Activated naive CD8-positive, alpha-beta T cell treated with anti-CD3 and anti-CD28 coated beads, Interleukin-2, amount 50 U/mL, for 24 hours (primary cell): ENCODE results near the gene VPS37C.

ENCODE experiments used
- ATAC-seq: fragments of 150-1000 bp; cut with Tn5 transposase; one replicate; pipeline ENCODE4 v1.10.0; 2021
- DNase-seq: peaks from one replicate; pipeline ENCODE4 v3.0.0; 2021
- H3K27ac Mint-ChIP-seq: one replicate; pipeline ENCODE4 v1.8.0; 2021; ENCODE audit warnings: mild to moderate bottlenecking, mixed read lengths
- H3K27me3 Mint-ChIP-seq: one replicate; pipeline ENCODE4 v1.8.0; 2021; ENCODE audit warnings: mixed read lengths
- H3K36me3 Mint-ChIP-seq: one replicate; pipeline ENCODE4 v1.8.0; 2021; ENCODE audit warnings: low read depth, mixed read lengths
- H3K4me1 Mint-ChIP-seq: one replicate; pipeline ENCODE4 v1.8.0; 2021; ENCODE audit warnings: mixed read lengths
- H3K4me3 Mint-ChIP-seq: one replicate; pipeline ENCODE4 v1.8.0; 2021; ENCODE audit warnings: mild to moderate bottlenecking, moderate library complexity, mixed read lengths
- H3K9me3 Mint-ChIP-seq: one replicate; pipeline ENCODE4 v1.8.0; 2021; ENCODE audit warnings: mixed read lengths

VPS37C gene

DNA sequence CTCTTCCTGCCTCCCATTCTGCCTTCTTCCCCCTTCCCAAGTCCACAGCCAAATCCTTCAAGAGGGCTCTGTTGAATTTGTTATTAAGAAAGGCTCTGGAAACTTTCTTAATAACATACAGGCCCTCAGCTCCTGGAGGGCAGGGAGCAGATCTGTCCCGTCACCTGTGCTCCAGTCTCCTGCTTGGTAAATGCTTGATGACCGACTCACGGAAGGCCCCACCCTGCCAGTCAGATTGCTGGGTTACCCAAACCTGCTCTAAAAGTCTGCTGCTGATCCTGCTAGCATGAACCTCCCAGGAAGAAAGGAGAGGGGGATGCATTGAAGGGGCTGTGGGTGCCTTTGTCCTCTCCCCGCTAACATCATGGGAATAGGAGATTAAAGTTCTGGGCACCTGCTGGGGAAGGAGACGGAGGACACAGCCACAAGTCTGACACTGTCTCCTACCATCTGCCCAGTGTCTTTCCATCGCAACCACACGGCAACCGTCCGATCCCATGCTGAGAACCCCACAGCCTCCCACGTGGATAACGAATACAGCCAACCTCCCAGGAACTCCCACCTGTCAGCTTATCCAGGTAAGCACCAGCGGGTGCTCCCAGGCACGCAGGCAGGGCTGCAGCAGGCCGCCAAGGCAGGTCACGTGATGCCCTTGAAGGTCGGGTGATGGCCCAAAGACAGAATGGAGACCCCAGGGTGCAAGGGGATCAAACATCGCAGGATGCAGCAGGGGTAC lies 36.5 kb downstream of the VPS37C start:
- Mint-ChIP-seq H3K27ac (no peak overlapping the region), H3K4me3 (no peak overlapping the region), H3K36me3 (peaks cover 53% of the 10 kb centered on the region), H3K9me3 (no peaks in the 10 kb centered on the region), H3K27me3 (no peaks in the 10 kb centered on the region), H3K4me1 (peaks cover 35% of the 10 kb centered on the region)
- no peak for ATAC-seq
- DNase-seq, result no peak

DNA sequence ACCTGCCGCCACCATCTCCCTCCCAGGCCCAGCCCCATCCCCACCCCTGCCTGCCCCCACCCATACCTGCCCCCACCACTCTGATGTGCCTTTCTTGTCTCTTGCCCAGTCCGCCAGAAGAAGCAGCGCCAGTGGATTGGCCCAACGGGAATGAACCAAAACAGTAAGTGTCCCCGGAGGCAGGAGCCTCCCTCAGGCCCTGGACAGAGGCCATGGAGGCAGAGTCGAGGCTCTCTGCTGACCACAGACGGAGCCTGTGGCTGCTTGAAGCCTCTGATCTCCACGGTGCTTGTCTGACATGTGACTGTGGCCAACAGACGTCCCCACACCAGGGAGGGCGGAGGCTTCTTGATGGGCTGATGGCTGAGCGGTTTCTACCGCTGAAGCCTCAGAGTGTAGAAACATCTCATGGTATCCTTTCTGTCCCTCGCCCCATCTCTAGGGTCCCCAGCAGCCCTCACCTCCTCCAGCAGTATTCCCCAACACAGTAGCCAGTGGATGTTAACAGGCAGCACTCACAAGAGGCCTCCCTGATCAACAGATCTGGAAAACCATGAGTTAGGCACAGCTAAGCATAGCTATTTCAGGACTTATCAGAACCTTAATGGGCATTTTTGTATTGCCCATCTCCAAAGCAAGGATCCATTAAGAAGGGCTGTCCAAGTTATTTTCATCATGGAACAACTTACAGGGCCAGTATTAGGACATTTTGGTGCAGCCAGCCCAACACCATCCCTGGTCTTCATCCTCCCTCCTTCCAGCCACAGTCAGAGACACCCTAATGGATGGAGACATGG lies 37.3 kb downstream of the VPS37C start:
- H3K4me3 Mint-ChIP-seq, result no peak overlapping the region
- H3K27ac Mint-ChIP-seq, result no peak overlapping the region
- peaks cover 36% of the 10 kb centered on the region for H3K4me1 Mint-ChIP-seq
- no peak for ATAC-seq
- H3K27me3 Mint-ChIP-seq, result no peaks in the 10 kb centered on the region
- H3K36me3 Mint-ChIP-seq, result peaks cover 58% of the 10 kb centered on the region
- no peaks in the 10 kb centered on the region for H3K9me3 Mint-ChIP-seq
- DNase-seq, result no peak

DNA sequence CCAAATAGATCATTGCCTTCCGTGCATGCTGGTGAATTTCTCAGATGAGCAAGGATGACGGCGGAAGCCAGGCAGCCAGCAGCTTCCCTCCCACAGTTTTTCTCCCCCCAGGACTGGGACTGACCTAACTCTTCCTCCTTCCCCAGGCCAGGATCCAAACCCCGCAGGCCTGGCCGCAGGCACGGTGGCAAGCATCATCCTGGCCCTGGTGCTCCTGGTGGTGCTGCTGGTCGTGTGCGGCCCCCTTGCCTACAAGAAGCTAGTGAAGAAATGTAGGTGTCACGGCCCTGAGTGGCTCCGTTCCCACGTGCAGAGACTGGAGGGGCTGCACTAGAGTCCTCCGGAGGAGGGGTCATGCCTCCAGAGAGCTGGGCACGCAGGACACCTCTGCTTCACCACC lies 38.5 kb downstream of the VPS37C start:
- H3K27ac Mint-ChIP-seq, result no peak overlapping the region
- no peak for DNase-seq
- peaks cover 38% of the 10 kb centered on the region for H3K4me1 Mint-ChIP-seq
- H3K9me3 Mint-ChIP-seq, result no peaks in the 10 kb centered on the region
- no peak overlapping the region for H3K4me3 Mint-ChIP-seq
- H3K27me3 Mint-ChIP-seq, result no peaks in the 10 kb centered on the region
- H3K36me3 Mint-ChIP-seq, result peaks cover 61% of the 10 kb centered on the region
- no peak for ATAC-seq

DNA sequence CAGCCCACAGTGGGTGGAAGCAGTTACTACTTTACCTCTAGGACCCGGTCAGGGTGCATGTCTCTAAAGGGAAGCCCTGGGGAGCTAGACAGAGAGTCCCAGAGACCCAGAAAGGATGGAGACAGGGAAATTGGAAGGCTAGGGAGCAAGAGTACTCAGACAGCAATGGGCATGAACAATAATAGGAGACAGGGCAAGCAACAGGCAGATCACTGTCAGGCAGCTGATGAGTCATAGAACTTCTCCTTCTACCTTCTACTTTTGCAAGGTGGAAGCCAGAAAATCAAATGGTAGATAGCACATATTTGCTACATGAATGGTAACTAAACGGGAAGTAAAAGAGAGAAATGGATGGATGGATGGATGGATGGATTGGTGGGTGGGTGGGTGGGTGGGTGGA lies 39.3 kb downstream of the VPS37C start:
- ATAC-seq (no peak), DNase-seq (no peak)
- H3K27me3 Mint-ChIP-seq, result no peaks in the 10 kb centered on the region
- H3K9me3 Mint-ChIP-seq, result no peaks in the 10 kb centered on the region
- peaks cover 41% of the 10 kb centered on the region for H3K4me1 Mint-ChIP-seq
- peaks cover 58% of the 10 kb centered on the region for H3K36me3 Mint-ChIP-seq
- peak overlapping the region; percentile 71 for H3K27ac Mint-ChIP-seq
- H3K4me3 Mint-ChIP-seq, result no peak overlapping the region

DNA sequence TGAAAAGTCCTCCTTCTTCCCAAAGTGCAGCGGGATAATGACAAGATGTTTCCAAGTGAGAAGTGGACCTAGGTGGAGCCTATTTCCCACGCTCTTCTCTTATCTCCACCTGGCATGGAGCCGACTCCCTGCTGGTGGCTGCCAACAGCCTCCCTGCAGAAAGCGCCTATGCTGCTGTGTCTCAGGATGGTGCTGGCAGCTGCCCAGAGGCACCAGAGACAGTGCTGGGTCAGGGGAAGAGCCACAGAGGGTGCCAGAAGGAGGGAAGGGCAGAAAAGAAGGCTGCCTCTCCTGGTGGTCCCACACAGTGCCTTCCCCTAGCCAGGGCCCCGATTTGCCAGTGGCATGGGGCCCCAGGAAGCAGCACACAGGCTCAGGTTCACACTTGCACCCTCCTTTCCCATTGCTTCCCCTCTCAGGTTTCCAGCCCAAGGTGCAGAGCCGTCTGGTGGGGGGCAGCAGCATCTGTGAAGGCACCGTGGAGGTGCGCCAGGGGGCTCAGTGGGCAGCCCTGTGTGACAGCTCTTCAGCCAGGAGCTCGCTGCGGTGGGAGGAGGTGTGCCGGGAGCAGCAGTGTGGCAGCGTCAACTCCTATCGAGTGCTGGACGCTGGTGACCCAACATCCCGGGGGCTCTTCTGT lies 39.9 kb downstream of the VPS37C start:
- ATAC-seq, result no peak
- H3K9me3 Mint-ChIP-seq, result peaks cover 4% of the 10 kb centered on the region
- no peak for DNase-seq
- peak overlapping the region; percentile 71 for H3K27ac Mint-ChIP-seq
- H3K4me1 Mint-ChIP-seq, result peaks cover 47% of the 10 kb centered on the region
- no peak overlapping the region for H3K4me3 Mint-ChIP-seq
- H3K36me3 Mint-ChIP-seq, result peaks cover 59% of the 10 kb centered on the region
- no peaks in the 10 kb centered on the region for H3K27me3 Mint-ChIP-seq

DNA sequence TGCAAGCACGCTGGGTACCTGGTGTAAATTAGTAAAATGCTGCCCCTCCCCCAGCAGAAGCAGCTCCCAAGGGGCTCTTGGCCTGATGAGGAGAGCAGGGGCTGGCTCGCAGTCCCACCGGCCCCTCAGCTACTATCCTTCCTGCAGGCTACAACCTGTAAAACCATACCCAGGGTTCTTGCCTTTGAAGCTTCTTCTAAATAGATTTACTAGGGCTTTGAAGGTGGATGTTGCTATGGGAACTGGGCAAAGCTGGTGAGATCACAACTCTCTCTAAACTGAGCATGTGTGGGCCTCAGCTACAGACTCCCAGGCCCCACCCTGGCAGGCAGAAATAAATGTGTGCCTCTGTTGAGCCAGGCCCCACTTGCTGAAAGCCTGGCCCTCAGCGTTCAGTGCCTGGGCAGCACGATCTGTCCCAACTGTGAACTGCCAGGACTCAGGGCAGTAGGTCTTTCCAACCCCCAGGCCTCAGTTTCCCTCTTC lies 40.5 kb downstream of the VPS37C start:
- peaks cover 53% of the 10 kb centered on the region for H3K4me1 Mint-ChIP-seq
- H3K36me3 Mint-ChIP-seq, result peaks cover 58% of the 10 kb centered on the region

DNA sequence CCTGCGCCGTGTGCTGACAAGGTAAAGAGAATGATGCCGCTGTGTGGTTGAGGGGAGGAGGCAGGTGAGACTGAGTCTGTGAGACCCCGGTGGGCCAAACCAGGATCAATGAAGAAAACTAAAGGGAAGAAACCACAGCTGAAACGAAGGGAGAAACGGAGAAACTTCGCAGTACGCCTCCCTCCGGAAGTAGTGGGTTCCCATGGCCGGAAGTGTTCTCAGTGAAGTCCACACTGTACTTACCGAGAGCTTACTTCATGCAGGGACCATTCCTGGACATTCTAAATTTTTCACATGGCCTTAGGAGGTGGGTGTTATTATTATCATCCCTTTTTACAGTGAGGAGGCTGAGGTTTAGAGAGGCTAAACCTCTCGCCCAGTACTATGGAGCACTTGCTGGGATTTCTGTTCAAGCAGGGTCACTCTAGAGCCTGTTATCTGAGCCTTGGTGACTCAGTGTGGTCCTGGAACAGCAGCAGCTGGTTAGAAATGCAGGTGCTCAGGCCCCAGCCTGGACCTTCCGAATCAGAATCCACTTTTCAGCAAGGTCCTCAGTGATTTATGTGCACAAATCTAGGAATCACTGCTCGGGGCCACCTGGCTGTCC lies 41.0 kb downstream of the VPS37C start:
- Mint-ChIP-seq H3K27me3 (no peaks in the 10 kb centered on the region), H3K27ac (peak overlapping the region; percentile 84), H3K9me3 (peaks cover 4% of the 10 kb centered on the region), H3K36me3 (peaks cover 62% of the 10 kb centered on the region), H3K4me1 (peaks cover 58% of the 10 kb centered on the region), H3K4me3 (peak overlapping the region; percentile 69)
- DNase-seq (no peak), ATAC-seq (no peak)

More for the DNA sequence above, 40.5 kb downstream of the VPS37C start:
- H3K27ac Mint-ChIP-seq, result peak overlapping the region; percentile 71
- no peaks in the 10 kb centered on the region for H3K27me3 Mint-ChIP-seq
- peak; percentile 27 for ATAC-seq
- H3K4me3 Mint-ChIP-seq, result no peak overlapping the region
- H3K9me3 Mint-ChIP-seq, result peaks cover 4% of the 10 kb centered on the region
- no peak for DNase-seq

DNA sequence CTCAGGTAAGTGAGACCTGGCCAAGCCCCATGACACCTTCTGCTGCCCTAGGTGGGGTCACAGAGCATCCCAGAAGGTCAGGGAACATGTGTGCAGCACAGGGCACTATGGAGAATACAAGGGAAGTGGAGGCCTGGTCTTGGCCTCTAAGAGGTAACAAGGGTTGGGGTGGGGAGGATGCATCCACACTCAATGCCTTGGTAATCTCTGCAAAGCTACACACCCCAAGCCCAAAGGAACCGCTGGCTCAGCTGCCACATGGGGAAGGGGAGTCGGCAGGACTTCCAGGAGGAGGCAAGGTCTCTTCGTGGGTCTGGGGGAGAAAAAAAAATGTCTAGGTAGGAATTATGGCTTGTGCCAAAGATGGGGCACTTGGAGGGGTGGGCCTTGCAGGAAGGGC lies 41.7 kb downstream of the VPS37C start:
- DNase-seq (no peak), ATAC-seq (no peak)
- Mint-ChIP-seq H3K36me3 (peaks cover 65% of the 10 kb centered on the region), H3K27me3 (no peaks in the 10 kb centered on the region), H3K4me1 (peaks cover 65% of the 10 kb centered on the region), H3K4me3 (peak overlapping the region; percentile 69), H3K9me3 (peaks cover 4% of the 10 kb centered on the region), H3K27ac (peak overlapping the region; percentile 84)

DNA sequence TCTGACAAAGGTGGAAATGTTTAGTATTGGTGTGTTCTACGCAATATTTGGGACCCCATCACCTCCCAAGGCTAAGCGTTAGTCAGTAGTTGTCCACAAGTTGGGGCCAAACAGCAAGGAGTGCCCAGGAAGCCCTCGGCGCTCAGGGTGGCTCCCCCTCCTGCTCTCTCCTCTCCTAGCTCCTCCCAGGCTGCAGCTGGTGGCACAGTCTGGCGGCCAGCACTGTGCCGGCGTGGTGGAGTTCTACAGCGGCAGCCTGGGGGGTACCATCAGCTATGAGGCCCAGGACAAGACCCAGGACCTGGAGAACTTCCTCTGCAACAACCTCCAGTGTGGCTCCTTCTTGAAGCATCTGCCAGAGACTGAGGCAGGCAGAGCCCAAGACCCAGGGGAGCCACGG lies 42.2 kb downstream of the VPS37C start:
- H3K36me3 Mint-ChIP-seq, result peaks cover 63% of the 10 kb centered on the region
- no peak for ATAC-seq
- peak overlapping the region; percentile 84 for H3K27ac Mint-ChIP-seq
- H3K4me1 Mint-ChIP-seq, result peaks cover 70% of the 10 kb centered on the region
- peaks cover 4% of the 10 kb centered on the region for H3K9me3 Mint-ChIP-seq
- H3K27me3 Mint-ChIP-seq, result no peaks in the 10 kb centered on the region
- H3K4me3 Mint-ChIP-seq, result peak overlapping the region; percentile 69
- no peak for DNase-seq

DNA sequence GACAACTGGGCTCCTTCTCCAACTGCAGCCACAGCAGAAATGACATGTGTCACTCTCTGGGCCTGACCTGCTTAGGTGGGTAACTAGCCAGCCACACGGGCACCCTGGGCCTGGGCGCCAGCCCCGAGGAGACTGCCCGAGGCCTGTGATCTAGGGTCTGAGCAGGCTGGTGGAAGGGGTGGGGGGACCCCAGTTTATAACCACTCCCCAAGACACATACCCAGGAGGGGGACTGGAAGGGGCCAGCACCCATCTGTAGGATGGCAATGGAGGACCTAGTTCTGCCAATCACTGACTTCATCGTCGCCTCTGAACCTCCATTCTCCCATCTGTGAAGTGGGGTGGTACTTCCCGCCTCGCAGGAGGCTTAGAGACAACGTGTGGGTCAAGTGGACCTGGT lies 42.8 kb downstream of the VPS37C start:
- Mint-ChIP-seq H3K27me3 (no peaks in the 10 kb centered on the region), H3K4me1 (peaks cover 75% of the 10 kb centered on the region), H3K36me3 (peaks cover 64% of the 10 kb centered on the region), H3K9me3 (peaks cover 4% of the 10 kb centered on the region), H3K4me3 (no peak overlapping the region), H3K27ac (peak overlapping the region; percentile 84)
- ATAC-seq (no peak), DNase-seq (no peak)

DNA sequence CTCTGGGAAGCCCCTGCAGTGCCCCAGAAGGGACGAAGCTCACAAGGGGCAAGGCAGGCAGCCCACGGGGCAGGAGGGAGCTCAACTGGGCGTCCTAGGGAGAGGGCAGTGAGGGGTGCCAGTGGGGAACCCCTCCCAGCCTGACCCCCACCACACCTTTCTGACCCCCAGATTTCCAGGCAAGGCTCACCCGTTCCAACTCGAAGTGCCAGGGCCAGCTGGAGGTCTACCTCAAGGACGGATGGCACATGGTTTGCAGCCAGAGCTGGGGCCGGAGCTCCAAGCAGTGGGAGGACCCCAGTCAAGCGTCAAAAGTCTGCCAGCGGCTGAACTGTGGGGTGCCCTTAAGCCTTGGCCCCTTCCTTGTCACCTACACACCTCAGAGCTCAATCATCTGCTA lies 43.2 kb downstream of the VPS37C start:
- DNase-seq (no peak), ATAC-seq (no peak)
- H3K27me3 Mint-ChIP-seq, result no peaks in the 10 kb centered on the region
- peak overlapping the region; percentile 56 for H3K27ac Mint-ChIP-seq
- no peak overlapping the region for H3K4me3 Mint-ChIP-seq
- peaks cover 65% of the 10 kb centered on the region for H3K36me3 Mint-ChIP-seq
- peaks cover 4% of the 10 kb centered on the region for H3K9me3 Mint-ChIP-seq
- peaks cover 79% of the 10 kb centered on the region for H3K4me1 Mint-ChIP-seq

DNA sequence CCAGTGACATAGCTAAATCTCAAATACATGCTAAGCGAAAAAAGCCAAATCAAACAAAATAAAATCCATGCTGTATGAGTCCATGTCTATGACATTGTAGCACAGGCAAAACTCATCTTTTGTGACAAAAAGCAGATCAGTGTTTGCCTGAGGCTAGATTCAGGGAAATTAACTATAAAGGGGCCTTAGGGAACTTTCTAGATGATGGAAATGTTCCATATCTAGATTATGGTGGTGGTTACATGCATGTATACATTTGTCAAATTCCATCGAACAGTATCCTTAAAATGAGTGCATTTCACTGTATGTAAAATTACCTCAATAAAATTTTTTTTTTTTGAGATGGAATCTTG lies 44.1 kb downstream of the VPS37C start:
- Mint-ChIP-seq H3K4me1 (peaks cover 87% of the 10 kb centered on the region), H3K27ac (peak overlapping the region; percentile 92), H3K4me3 (peak overlapping the region; percentile 50), H3K9me3 (peaks cover 4% of the 10 kb centered on the region), H3K27me3 (no peaks in the 10 kb centered on the region), H3K36me3 (peaks cover 73% of the 10 kb centered on the region)
- ATAC-seq (no peak), DNase-seq (no peak)

DNA sequence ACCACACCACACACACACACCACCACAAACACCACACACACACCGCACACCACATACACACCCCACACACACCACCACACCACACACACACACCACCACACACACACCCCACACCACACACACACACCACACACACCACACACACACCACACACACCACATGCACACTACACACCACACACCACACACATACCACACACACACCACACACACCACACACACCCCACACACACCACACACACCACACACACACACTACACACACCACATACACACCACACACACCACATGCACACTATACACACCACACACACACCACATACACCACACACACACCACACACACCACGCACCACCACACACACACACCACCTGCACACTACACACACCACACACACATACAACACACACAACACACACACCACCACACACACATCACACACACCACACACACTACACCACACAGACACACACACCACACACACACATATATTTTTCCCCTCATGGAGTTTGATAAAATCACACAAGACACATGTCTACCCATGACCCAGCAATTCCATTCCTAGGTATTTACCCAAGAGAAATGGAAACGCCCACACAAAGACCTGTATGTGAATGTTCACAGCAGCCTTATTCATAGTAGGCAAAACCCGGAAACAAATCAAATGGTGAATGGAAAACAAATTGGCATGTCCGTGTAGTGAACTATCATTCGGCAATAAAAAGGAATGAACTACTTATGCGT lies 44.6 kb downstream of the VPS37C start:
- Mint-ChIP-seq H3K27ac (peak overlapping the region; percentile 92), H3K36me3 (peaks cover 73% of the 10 kb centered on the region), H3K4me1 (peaks cover 88% of the 10 kb centered on the region), H3K27me3 (no peaks in the 10 kb centered on the region), H3K4me3 (peak overlapping the region; percentile 50), H3K9me3 (peaks cover 4% of the 10 kb centered on the region)
- DNase-seq (no peak), ATAC-seq (peak; percentile 17)
